Measurements from ENCODE around the gene LANCL3. TPM values are rescaled to one million over a fixed set of nuclear protein-coding genes. Genes with fewer than 3 reads are reported as not detected.

LANCL3 gene
- total RNA-seq, 4 donors from 2014 or later, result 0.80 to 6.6 (median 4.7) TPM

DNA sequence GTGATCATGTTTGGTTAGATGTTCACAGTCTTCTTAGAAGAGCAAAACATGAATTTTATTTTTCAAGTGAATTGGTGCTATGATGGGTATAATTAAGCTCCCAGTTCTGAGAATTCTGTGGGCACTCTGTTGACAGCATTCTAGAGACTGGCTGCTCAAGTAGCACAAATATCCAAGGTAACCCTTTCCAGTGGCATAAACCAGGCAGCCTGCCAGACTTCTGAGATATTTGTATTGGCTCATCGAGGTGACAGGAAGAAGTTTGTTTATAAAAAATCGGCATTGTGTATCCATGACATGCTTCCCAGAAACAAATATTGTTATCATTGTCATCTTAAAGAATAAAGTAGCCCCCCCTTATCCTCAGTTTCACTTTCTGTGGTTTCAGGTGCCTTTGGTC is 28.3 kb downstream of the LANCL3 start:
- 17 to 24% methylated on average over 2 of the region's 2 CpGs for WGBS, 2 donors (ENCODE audit: low coverage in 1 of 2)
- Histone ChIP-seq H3K36me3 (no peaks in the 10 kb centered on the region), H3K4me3 (no peak overlapping the region), H3K9me3 (no peaks in the 10 kb centered on the region), H3K27ac (no peak overlapping the region), H3K27me3 (no peaks in the 10 kb centered on the region), H3K4me1 (no peaks in the 10 kb centered on the region)
- DNase-seq, result no peak
- no peak for TF ChIP-seq EP300 (IDR thresholded peaks at IDR 0.05; ENCODE audit: low read depth)
- intact Hi-C loops (cut with DNase I; ENCODE audit: low total_unique reads), result no loop called here
- in situ Hi-C loops (cut with MboI; ENCODE audit: low pct_ligation_motif_present in 1 of 4, low pct_unique_long_range_greater_than_20kb in 1 of 4, low sequenced_read_pairs in 3 of 4), result no loop called here

DNA sequence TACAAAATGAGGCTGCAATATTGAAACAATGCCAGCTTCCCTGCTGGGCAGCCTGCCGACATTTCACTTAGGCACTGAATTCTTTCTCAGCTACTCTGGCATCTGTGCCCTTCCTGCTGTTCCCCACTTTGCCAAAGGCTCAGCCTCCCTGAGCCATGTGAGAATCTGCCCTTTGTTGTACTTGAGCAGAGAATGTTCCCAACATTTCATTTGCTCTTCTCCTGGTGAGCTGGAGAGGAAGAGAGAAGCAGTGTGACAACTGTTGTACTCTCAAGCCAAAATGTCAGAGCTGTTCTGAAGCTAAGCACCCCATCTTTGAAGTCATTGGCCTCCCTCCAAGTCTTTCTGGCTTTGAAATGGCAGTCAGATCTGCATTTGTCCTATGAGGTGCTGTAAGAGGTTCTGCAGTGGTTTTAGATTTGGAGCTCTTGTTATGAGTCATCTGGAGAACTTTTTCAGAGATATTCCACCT is 32.5 kb downstream of the LANCL3 start:
- intact Hi-C loops (cut with DNase I; ENCODE audit: low total_unique reads), result no loop called here
- Histone ChIP-seq H3K9me3 (no peaks in the 10 kb centered on the region), H3K27ac (no peak overlapping the region), H3K4me1 (no peaks in the 10 kb centered on the region), H3K4me3 (no peak overlapping the region), H3K36me3 (no peaks in the 10 kb centered on the region), H3K27me3 (no peaks in the 10 kb centered on the region)
- 68% methylated on average over 1 of the region's 1 CpG; no CpG with 5 or more reads in 1 of the 2 donors for WGBS, 2 donors (ENCODE audit: low coverage in 1 of 2)
- in situ Hi-C loops (cut with MboI; ENCODE audit: low pct_ligation_motif_present in 1 of 4, low pct_unique_long_range_greater_than_20kb in 1 of 4, low sequenced_read_pairs in 3 of 4), result no loop called here
- TF ChIP-seq POLR2A (IDR thresholded peaks at IDR 0.05) (no peak), EP300 (IDR thresholded peaks at IDR 0.05; ENCODE audit: low read depth) (no peak), POLR2AphosphoS5 (IDR thresholded peaks at IDR 0.05) (no peak)
- TF ChIP-seq, protein P1, sequence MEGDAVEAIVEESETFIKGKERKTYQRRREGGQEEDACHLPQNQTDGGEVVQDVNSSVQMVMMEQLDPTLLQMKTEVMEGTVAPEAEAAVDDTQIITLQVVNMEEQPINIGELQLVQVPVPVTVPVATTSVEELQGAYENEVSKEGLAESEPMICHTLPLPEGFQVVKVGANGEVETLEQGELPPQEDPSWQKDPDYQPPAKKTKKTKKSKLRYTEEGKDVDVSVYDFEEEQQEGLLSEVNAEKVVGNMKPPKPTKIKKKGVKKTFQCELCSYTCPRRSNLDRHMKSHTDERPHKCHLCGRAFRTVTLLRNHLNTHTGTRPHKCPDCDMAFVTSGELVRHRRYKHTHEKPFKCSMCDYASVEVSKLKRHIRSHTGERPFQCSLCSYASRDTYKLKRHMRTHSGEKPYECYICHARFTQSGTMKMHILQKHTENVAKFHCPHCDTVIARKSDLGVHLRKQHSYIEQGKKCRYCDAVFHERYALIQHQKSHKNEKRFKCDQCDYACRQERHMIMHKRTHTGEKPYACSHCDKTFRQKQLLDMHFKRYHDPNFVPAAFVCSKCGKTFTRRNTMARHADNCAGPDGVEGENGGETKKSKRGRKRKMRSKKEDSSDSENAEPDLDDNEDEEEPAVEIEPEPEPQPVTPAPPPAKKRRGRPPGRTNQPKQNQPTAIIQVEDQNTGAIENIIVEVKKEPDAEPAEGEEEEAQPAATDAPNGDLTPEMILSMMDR (IDR thresholded peaks at IDR 0.05), result no peak
- DNase-seq, result no peak

DNA sequence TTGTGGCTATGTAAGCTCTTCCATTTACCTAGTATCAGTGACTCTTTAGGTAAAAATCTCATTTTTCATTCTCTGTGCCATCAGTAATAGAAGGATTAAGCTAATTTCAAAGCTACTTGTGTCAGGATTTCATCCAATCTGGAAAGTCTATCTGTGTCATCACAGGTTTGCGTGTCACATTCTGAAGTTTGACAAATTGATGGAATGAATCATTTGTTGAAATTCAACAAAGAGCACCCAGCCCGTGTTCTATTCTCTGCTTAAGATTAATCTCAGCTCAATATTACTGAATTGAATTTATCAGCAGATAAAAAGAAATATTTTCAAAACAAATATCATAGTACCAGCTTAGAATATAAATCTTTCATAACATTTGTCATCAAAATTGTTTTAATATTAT is 35.8 kb downstream of the LANCL3 start:
- WGBS, 2 donors (ENCODE audit: low coverage in 1 of 2), result 65 to 100% methylated on average over 1 to 2 of the region's 2 CpGs
- H3K27me3 ChIP-seq, result no peaks in the 10 kb centered on the region
- no peaks in the 10 kb centered on the region for H3K4me1 ChIP-seq
- TF ChIP-seq POLR2A (IDR thresholded peaks at IDR 0.05), result no peak
- TF ChIP-seq EP300 (IDR thresholded peaks at IDR 0.05; ENCODE audit: low read depth), result no peak
- TF ChIP-seq POLR2AphosphoS5 (IDR thresholded peaks at IDR 0.05), result no peak
- TF ChIP-seq, protein P1 (IDR thresholded peaks at IDR 0.05), result no peak
- no peaks in the 10 kb centered on the region for H3K9me3 ChIP-seq
- DNase-seq, result no peak
- in situ Hi-C loops (cut with MboI; ENCODE audit: low pct_ligation_motif_present in 1 of 4, low pct_unique_long_range_greater_than_20kb in 1 of 4, low sequenced_read_pairs in 3 of 4), result no loop called here
- H3K36me3 ChIP-seq, result no peaks in the 10 kb centered on the region
- H3K27ac ChIP-seq, result no peak overlapping the region
- H3K4me3 ChIP-seq, result no peak overlapping the region
- intact Hi-C loops (cut with DNase I; ENCODE audit: low total_unique reads), result no loop called here

DNA sequence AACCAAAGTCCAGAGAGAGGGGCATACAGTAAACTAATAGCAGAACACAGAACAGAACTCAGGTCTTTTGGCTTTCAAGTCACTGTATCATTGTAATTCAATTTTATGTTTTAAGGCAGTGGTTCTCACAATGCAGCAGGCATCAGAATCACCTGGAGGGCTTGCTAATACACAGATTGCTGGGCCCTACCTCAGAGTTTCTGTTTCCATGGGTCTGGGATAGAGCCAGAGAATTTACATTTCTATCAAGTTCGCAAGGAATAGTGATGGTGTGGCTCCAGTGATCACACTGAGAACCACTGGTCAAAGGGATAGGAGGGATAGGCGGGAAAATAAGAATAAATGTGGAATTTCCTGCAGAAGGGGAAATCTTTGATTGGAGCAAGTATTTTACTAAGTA is 36.7 kb downstream of the LANCL3 start:
- Histone ChIP-seq H3K9me3 (no peaks in the 10 kb centered on the region), H3K4me1 (no peaks in the 10 kb centered on the region), H3K4me3 (no peak overlapping the region), H3K27me3 (no peaks in the 10 kb centered on the region), H3K27ac (no peak overlapping the region), H3K36me3 (no peaks in the 10 kb centered on the region)
- 67 to 80% methylated on average over 1 to 2 of the region's 2 CpGs for WGBS, 2 donors (ENCODE audit: low coverage in 1 of 2)
- TF ChIP-seq EP300 (IDR thresholded peaks at IDR 0.05; ENCODE audit: low read depth), result no peak
- TF ChIP-seq, protein P1 (IDR thresholded peaks at IDR 0.05), result no peak
- TF ChIP-seq POLR2A (IDR thresholded peaks at IDR 0.05), result no peak
- TF ChIP-seq POLR2AphosphoS5 (IDR thresholded peaks at IDR 0.05), result no peak
- in situ Hi-C loops (cut with MboI; ENCODE audit: low pct_ligation_motif_present in 1 of 4, low pct_unique_long_range_greater_than_20kb in 1 of 4, low sequenced_read_pairs in 3 of 4) (no loop called here), intact Hi-C loops (cut with DNase I; ENCODE audit: low total_unique reads) (no loop called here)
- no peak for DNase-seq

DNA sequence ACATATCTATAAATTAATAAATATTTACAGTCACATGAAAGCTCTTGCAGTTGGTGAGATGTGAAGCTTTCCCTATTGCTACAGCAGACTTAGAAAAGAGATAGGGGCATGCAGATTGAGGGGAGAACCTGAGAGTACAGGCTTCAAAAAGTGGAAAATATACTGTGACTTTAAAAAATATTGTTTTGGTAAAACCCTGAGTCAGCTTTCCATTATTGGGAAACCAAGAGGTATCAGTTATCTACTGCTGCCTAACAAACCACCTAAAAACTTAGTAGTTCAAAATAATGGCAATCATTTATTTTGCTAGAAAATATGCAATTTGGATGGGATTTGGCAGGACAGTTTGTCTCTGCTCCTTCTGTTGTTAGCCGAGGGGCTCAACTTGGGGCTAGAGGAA is 38.3 kb downstream of the LANCL3 start:
- TF ChIP-seq EP300 (IDR thresholded peaks at IDR 0.05; ENCODE audit: low read depth) (no peak), POLR2AphosphoS5 (IDR thresholded peaks at IDR 0.05) (no peak), POLR2A (IDR thresholded peaks at IDR 0.05) (no peak)
- TF ChIP-seq, protein P1 (IDR thresholded peaks at IDR 0.05), result no peak
- 91% methylated on average over 1 of the region's 1 CpG; no CpG with 5 or more reads in 1 of the 2 donors for WGBS, 2 donors (ENCODE audit: low coverage in 1 of 2)
- in situ Hi-C loops (cut with MboI; ENCODE audit: low pct_ligation_motif_present in 1 of 4, low pct_unique_long_range_greater_than_20kb in 1 of 4, low sequenced_read_pairs in 3 of 4) (no loop called here), intact Hi-C loops (cut with DNase I; ENCODE audit: low total_unique reads) (no loop called here)
- H3K4me1 ChIP-seq, result no peaks in the 10 kb centered on the region
- H3K9me3 ChIP-seq, result no peaks in the 10 kb centered on the region
- no peaks in the 10 kb centered on the region for H3K36me3 ChIP-seq
- no peaks in the 10 kb centered on the region for H3K27me3 ChIP-seq
- H3K4me3 ChIP-seq, result no peak overlapping the region
- no peak overlapping the region for H3K27ac ChIP-seq
- DNase-seq, result no peak
